Activated CD4-positive, alpha-beta T cell treated with anti-CD3 and anti-CD28 coated beads for 36 hours (primary cell): Measurements from ENCODE around the gene GPR151. TPM values are rescaled to one million over a fixed set of nuclear protein-coding genes. Genes with fewer than 3 reads are reported as not detected.

Source experiments
- ATAC-seq: fragments of 200-7000 bp; cut with Tn5 transposase; one replicate; pipeline ENCODE4 v1.10.0; 2021; ENCODE audit warnings: mild to moderate bottlenecking, moderate library complexity
- CTCF ChIA-PET: fragments of 350-600 bp; sonication (Branson Sonifier 250); formaldehyde crosslinking; loops from one replicate; lab custom pipeline; 2021; ENCODE audit warnings: antibody characterized with exemption; lab: Charles Lee
- POLR2A ChIA-PET: fragments of 350-600 bp; sonication (Branson Sonifier 250); formaldehyde crosslinking; loops from one replicate; lab custom pipeline; 2021; ENCODE audit warnings: antibody characterized with exemption, inconsistent platforms; lab: Charles Lee
- DNase-seq: peaks from one replicate; pipeline ENCODE4 v3.0.0-alpha.2; 2020
- H3K27ac Mint-ChIP-seq: one replicate; pipeline ENCODE4 v1.8.0; 2021; ENCODE audit warnings: mixed read lengths
- H3K27me3 Mint-ChIP-seq: one replicate; pipeline ENCODE4 v1.8.0; 2021; ENCODE audit warnings: mixed read lengths
- H3K36me3 Mint-ChIP-seq: one replicate; pipeline ENCODE4 v1.8.0; 2021; ENCODE audit warnings: low read depth, mixed read lengths
- H3K4me1 Mint-ChIP-seq: one replicate; pipeline ENCODE4 v1.8.0; 2021; ENCODE audit warnings: mixed read lengths
- H3K4me3 Mint-ChIP-seq: one replicate; pipeline ENCODE4 v1.8.0; 2021; ENCODE audit warnings: mild to moderate bottlenecking, moderate library complexity, mixed read lengths
- H3K9me3 Mint-ChIP-seq: one replicate; pipeline ENCODE4 v1.8.0; 2021; ENCODE audit warnings: low read depth, mixed read lengths
- intact Hi-C, 2 experiments: fragments of 100-400 bp; cut with DNase I in 1 of 2; cut with micrococcal nuclease in 1 of 2; formaldehyde crosslinking; loops; one replicate each; pipeline versions ENCODE4 v1.14.2 to v1.15.1; 2022 to 2024; cut with DNase I, micrococcal nuclease
- total RNA-seq, 2 experiments: library from RNA; stranded (reverse); gene quantifications; one replicate each; pipeline ENCODE4 v1.2.3, GENCODE V29; 2021

Gene GPR151
- total RNA-seq, 2 experiments from 2014 or later, result not detected

DNA sequence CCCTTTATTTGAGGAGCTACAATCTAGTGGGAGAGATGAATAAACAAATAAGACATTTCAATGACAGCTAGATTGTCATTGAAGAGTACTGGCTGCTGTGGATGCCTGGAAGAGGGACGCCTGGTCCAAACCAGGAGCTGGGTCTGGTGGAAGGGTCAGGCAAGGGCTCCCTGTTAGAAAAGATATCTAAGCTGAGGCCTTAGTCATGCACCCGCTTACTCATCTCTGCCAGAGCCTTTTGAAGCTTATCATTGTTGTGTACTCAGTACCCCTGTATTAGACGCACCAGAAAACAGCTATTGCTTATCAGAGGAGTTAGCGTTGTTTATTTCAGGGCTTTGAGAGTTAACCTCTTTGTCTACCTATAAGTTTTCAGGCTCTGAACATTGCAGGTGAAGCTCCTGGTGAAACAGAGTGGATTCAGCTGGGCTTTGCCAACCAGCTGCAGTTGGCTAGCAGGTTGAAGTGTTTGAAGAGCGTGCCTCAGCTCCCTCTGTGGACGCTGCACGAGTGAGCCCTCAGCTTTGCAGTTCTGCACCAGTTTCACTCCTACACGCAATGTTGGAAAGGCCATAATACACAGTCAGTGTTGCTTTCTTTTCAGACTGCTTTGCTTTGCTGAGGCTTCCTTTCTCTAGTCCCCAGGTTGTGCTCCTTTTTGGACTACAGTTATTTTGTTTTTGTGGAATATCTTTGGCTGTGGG is 5.6 kb upstream of the GPR151 start:
- H3K27ac Mint-ChIP-seq, result no peak overlapping the region
- ChIA-PET POLR2A (interaction anchor here (0.6 kb wide), 1 partner anchor 9 kb away, joined by 3 read pairs; no protein-coding TSS in a partner anchor), CTCF (interaction anchor here (0.7 to 1.7 kb wide), 4 partner anchors 12 to 765 kb away, joined by 3 to 9 read pairs (median 4); no protein-coding TSS in a partner anchor)
- no peaks in the 10 kb centered on the region for H3K36me3 Mint-ChIP-seq
- H3K4me3 Mint-ChIP-seq, result no peak overlapping the region
- DNase-seq (no peak), ATAC-seq (no peak)
- H3K4me1 Mint-ChIP-seq, result no peaks in the 10 kb centered on the region
- H3K27me3 Mint-ChIP-seq, result peaks cover 2% of the 10 kb centered on the region
- intact Hi-C loops, result no loop called here
- H3K9me3 Mint-ChIP-seq, result no peaks in the 10 kb centered on the region

DNA sequence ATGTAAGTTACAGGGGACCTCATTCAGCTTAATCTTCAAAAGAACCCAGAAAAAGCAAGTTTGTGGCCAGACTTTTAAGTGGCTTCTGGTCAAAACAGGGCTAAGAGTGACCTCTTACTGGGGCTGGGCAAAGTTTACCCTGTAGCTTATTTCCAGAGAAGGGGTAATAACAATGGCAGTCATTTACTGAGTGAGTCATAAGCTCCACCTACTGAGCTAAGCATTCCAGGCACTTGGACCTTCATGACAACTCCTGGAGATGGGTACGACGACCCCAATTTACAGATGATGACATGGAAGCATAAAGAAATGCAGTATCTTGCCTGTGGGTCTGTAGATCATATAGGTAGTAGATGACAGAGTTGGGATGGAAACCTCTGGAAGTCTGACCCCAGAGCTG is 4.7 kb upstream of the GPR151 start:
- intact Hi-C loops, result no loop called here
- ChIA-PET CTCF (interaction anchor here (0.7 to 1.7 kb wide), 4 partner anchors 11 to 764 kb away, joined by 3 to 9 read pairs (median 4); no protein-coding TSS in a partner anchor), POLR2A (interaction anchor here (0.6 kb wide), 1 partner anchor 8 kb away, joined by 3 read pairs; no protein-coding TSS in a partner anchor)
- Mint-ChIP-seq H3K9me3 (no peaks in the 10 kb centered on the region), H3K27ac (no peak overlapping the region), H3K27me3 (peaks cover 2% of the 10 kb centered on the region), H3K36me3 (no peaks in the 10 kb centered on the region), H3K4me1 (no peaks in the 10 kb centered on the region), H3K4me3 (no peak overlapping the region)
- ATAC-seq (no peak), DNase-seq (no peak)

DNA sequence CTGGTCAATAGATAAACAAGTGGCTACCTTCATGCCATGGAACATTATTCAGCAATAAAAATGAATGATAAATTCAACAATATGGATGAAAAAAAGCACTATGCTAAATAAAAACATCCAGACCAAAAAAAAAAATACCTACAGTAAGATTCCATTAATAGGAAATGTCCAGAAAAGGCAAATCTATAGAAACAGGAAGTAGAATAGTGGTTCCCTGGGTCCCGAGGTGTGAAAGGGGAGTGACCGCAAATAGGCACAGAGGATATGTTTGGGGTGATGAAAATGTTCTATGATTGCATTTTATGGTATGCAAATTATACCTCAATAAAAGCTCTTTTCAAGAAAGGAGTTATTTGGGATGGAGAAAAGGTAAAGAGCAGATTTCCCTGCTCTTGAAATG is 3.6 kb upstream of the GPR151 start:
- ChIA-PET CTCF (interaction anchor here (0.7 kb wide), 2 partner anchors 85 to 135 kb away, joined by 3 to 5 read pairs; no protein-coding TSS in a partner anchor), POLR2A (no interaction called here)
- Mint-ChIP-seq H3K4me1 (no peaks in the 10 kb centered on the region), H3K27me3 (peaks cover 2% of the 10 kb centered on the region), H3K9me3 (no peaks in the 10 kb centered on the region), H3K4me3 (no peak overlapping the region), H3K36me3 (no peaks in the 10 kb centered on the region), H3K27ac (no peak overlapping the region)
- ATAC-seq (no peak), DNase-seq (no peak)
- intact Hi-C loops, result no loop called here

DNA sequence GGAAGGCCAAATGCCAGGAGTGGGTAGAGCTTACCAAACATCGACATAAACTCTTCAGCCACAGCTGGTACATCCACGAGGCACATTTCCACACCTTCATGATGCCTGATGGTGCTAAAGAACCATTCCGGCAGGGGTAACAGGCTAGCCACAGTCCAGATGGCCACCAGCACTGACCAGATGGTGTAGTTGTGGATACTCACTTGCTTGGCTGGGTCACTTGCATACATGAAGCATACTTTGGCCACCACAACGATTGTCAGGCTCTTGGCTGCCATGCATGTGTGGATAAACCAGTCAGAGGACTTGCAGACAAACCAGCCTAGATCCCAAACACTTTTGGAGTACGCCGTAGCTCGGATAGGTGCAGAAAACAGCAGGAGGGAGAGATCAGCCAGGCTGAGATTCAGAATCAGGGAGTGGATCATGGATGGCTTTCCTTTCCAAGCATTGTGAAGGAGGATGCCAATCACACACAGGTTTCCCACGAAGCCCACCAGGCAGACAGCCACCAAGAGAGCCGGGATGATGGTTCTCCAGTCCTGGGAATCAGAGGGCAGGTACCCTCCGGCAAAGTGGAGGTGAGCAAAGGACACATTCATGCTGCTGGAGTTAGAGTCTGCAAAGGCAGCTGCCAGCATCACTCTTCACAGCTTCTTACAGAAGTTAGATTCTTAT is 378 bp downstream of the GPR151 start:
- DNase-seq (no peak), ATAC-seq (no peak)
- no peaks in the 10 kb centered on the region for H3K4me1 Mint-ChIP-seq
- intact Hi-C loops, result no loop called here
- no peak overlapping the region for H3K4me3 Mint-ChIP-seq
- H3K9me3 Mint-ChIP-seq, result no peaks in the 10 kb centered on the region
- ChIA-PET POLR2A (no interaction called here), CTCF (interaction anchor here (0.6 to 2.7 kb wide), 3 partner anchors 17 to 47 kb away, joined by 3 to 19 read pairs (median 3); no protein-coding TSS in a partner anchor)
- H3K27me3 Mint-ChIP-seq, result peaks cover 2% of the 10 kb centered on the region
- H3K27ac Mint-ChIP-seq, result no peak overlapping the region
- peaks cover 11% of the 10 kb centered on the region for H3K36me3 Mint-ChIP-seq

DNA sequence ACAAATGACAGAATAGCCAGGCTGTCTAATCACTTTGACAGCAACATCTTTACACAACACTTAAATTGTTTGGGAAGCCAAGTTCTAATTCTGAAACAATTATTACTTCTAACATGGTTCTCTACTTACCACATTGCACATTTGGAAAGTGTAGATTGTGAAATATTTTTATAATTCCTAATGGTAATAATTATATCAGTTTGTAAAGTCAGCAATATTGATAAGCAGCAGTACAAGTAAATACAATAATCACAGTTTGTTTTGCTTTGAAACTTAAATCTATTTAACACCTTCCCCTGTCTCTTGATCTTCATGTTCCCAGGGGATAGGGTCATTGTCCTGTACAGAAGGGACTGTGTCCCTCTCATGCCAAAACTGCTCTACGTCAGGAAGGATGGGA is 1.4 kb downstream of the GPR151 start:
- Mint-ChIP-seq H3K4me1 (no peaks in the 10 kb centered on the region), H3K36me3 (peaks cover 18% of the 10 kb centered on the region), H3K27ac (no peak overlapping the region), H3K27me3 (peaks cover 1% of the 10 kb centered on the region), H3K4me3 (no peak overlapping the region), H3K9me3 (no peaks in the 10 kb centered on the region)
- no peak for ATAC-seq
- ChIA-PET POLR2A (no interaction called here), CTCF (interaction anchor here (1.7 kb wide), 1 partner anchor 674 kb away, joined by 6 read pairs; no protein-coding TSS in a partner anchor)
- DNase-seq, result no peak
- intact Hi-C loops, result no loop called here

DNA sequence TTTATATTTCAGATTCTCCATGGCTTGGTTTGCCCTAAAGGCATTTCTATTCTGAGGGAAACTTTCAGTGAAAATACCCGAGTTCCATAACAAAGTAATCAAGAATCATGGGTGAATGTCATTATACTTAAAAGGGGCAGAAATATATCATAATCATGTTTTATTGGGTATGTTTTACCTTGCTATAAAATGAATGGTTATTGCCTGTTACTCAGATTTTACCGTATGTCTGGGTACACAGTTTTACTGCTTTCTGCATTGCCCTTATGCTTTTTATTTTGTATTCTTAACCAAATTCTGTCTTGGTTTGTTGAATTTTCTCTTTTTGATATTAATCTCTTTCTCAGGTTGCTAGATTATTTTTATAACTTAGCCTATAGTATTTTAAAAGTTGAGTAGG is 2.5 kb downstream of the GPR151 start:
- no peak overlapping the region for H3K4me3 Mint-ChIP-seq
- POLR2A ChIA-PET, result interaction anchor here (0.6 to 0.9 kb wide), 2 partner anchors 8 to 200 kb away, joined by 3 to 8 read pairs; no protein-coding TSS in a partner anchor
- H3K36me3 Mint-ChIP-seq, result peaks cover 23% of the 10 kb centered on the region
- DNase-seq (no peak), ATAC-seq (no peak)
- no peak overlapping the region for H3K27ac Mint-ChIP-seq
- H3K4me1 Mint-ChIP-seq, result no peaks in the 10 kb centered on the region
- H3K27me3 Mint-ChIP-seq, result no peaks in the 10 kb centered on the region
- CTCF ChIA-PET, result interaction anchor here (1.7 kb wide), 1 partner anchor 676 kb away, joined by 6 read pairs; no protein-coding TSS in a partner anchor
- H3K9me3 Mint-ChIP-seq, result no peaks in the 10 kb centered on the region
- intact Hi-C loops, result no loop called here

DNA sequence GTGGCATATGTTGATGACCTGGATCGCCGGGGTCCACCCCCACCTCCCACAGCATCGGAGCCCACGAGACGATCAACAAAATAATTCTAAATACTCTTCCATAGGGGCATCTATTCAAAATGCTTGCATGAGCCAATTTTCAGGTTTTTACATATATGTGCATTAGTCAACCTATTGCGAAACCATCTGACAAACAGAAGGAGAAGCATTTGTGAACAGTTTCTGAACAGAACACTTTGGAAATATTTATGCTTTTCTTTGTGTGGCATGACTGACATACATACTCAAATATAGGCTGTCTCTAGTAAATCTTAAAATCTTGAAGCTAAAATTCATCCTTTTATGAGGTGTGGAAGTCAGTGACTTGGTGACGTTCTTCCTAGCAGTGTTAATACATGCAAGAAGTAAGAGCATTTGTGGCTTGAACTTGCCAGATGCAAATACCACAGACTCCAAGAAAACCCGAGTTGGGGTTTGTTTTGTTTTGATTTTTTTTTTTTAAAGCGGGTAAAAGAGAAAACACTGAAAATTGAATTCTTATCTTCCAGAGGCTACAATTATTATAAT is 5.3 kb downstream of the GPR151 start:
- intact Hi-C loops, result no loop called here
- CTCF ChIA-PET, result interaction anchor here (0.6 kb wide), 1 partner anchor 348 kb away, joined by 3 read pairs; no protein-coding TSS in a partner anchor
- H3K9me3 Mint-ChIP-seq, result no peaks in the 10 kb centered on the region

DNA sequence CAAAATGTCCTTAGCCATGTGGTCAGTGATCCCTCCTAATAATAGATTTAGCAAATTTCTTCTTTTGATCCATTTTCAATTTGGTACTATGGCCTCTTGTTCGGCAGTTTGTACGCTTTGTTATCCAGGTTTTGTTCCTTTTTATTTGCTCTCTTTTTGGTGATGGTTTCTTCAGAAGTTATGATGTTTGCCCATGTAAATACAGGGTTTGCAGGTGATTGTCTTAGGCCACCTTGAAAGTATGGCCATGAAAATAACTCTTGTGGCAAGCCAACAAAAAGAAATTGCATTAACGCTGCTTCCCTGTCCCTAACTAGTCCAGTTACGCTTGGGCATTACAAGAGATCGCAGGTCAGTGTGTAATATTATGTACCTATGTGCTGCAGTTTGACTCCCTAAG is 8.6 kb downstream of the GPR151 start:
- H3K9me3 Mint-ChIP-seq, result no peaks in the 10 kb centered on the region
- no peak overlapping the region for H3K27ac Mint-ChIP-seq
- no peak overlapping the region for H3K4me3 Mint-ChIP-seq
- CTCF ChIA-PET, result no interaction called here
- POLR2A ChIA-PET, result no interaction called here
- no peaks in the 10 kb centered on the region for H3K4me1 Mint-ChIP-seq
- no peak for ATAC-seq
- peaks cover 56% of the 10 kb centered on the region for H3K36me3 Mint-ChIP-seq
- DNase-seq, result no peak
- intact Hi-C loops, result loop anchor here in 1 of 2 experiments (10.0 kb wide), 1 partner anchor 223 kb away; no protein-coding TSS in a partner anchor
- H3K27me3 Mint-ChIP-seq, result no peaks in the 10 kb centered on the region

More for the DNA sequence above, 5.3 kb downstream of the GPR151 start:
- Mint-ChIP-seq H3K27me3 (no peaks in the 10 kb centered on the region), H3K4me1 (no peaks in the 10 kb centered on the region), H3K27ac (no peak overlapping the region), H3K4me3 (no peak overlapping the region), H3K36me3 (peaks cover 40% of the 10 kb centered on the region)
- ATAC-seq, result no peak
- no peak for DNase-seq
- POLR2A ChIA-PET, result no interaction called here

DNA sequence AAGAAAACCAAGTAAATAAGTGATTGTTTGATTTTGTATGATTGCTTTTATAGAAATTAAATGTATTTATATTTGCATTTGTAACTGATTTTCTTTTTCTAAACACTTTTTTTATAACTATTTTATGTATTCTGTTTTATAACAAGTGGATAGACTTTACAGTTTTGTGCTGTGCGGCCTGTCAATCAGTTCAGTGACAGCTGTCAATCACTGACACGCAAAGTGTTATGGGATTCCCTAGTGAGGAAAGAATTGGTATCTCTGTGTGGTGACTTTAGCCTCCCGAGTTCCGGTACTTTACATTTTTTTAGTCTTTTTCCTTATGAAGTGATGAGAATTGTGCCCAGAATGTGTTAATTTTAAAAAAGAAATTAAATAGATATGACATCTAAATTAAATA is 16.3 kb downstream of the GPR151 start:
- Mint-ChIP-seq H3K36me3 (peaks cover 38% of the 10 kb centered on the region), H3K4me3 (no peak overlapping the region), H3K4me1 (no peaks in the 10 kb centered on the region), H3K9me3 (no peaks in the 10 kb centered on the region), H3K27me3 (no peaks in the 10 kb centered on the region), H3K27ac (no peak overlapping the region)
- ChIA-PET CTCF (interaction anchor here (0.7 kb wide), 1 partner anchor 22 kb away, joined by 4 read pairs; no protein-coding TSS in a partner anchor), POLR2A (no interaction called here)
- intact Hi-C loops, result loop anchor here (5.0 to 10.0 kb wide), 2 partner anchors 32 to 215 kb away; no protein-coding TSS in a partner anchor
- DNase-seq (no peak), ATAC-seq (no peak)

DNA sequence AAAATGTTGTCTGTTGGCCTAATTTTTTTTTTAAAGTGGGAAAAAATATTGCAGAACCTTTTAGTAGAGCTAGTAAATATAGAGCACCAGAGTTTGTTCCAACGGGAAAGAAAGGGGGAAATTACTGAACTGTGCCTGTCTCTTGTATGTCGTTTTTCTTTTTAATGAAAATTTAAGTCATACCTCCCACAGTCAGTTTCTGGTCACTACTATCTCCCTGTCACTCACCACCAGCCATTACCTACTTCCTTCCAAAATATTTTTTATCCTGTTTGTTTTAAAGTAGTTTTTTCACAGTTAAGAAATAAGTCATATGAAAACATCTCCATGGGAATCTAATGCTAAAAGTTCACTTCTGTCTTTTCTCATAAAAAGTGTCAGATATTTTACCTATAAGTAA is 21.3 kb downstream of the GPR151 start:
- intact Hi-C loops, result no loop called here
- ATAC-seq (no peak), DNase-seq (no peak)
- H3K36me3 Mint-ChIP-seq, result peaks cover 43% of the 10 kb centered on the region
- CTCF ChIA-PET, result no interaction called here
- no peaks in the 10 kb centered on the region for H3K27me3 Mint-ChIP-seq
- no peak overlapping the region for H3K27ac Mint-ChIP-seq
- H3K4me1 Mint-ChIP-seq, result no peaks in the 10 kb centered on the region
- POLR2A ChIA-PET, result no interaction called here
- no peaks in the 10 kb centered on the region for H3K9me3 Mint-ChIP-seq
- H3K4me3 Mint-ChIP-seq, result no peak overlapping the region
